GM18526 (cell line): ENCODE results near the gene CHD9.

Experiments used
- POLR2A ChIP-seq: IDR thresholded peaks from 3 replicates; pipeline ENCODE4 v1.6.1; 2011; ENCODE audit not compliant: insufficient read length; ENCODE audit errors: extremely low read depth

The CHD9 gene

DNA sequence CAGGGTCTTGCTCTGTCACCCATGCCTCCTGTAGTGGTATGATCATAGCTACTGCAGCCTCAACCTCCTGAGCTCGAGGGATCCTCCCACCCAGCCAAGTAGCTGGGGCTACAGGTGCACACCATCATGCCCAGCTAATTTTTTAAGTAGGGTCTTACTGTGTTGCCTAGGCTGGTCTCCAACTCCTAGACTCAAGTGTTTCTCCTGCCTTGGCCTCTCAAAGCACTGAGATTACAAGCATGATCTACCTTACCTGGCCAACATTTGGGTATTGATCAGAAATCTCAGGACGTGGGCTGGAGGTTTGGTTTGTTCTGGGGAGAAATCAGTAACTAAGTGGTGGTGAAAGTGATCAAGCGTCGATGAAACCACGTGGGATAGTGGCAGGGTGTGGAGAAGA is 4.1 kb downstream of the CHD9 start:
- TF ChIP-seq POLR2A, result no peak

- no peak for TF ChIP-seq POLR2A
These were observed 4.9 kb downstream of the CHD9 start for GRCh38 chr16:53059672-53060071.

GRCh38 chr16:53061256-53061655 is 6.5 kb downstream of the CHD9 start:
- TF ChIP-seq POLR2A, result no peak

DNA sequence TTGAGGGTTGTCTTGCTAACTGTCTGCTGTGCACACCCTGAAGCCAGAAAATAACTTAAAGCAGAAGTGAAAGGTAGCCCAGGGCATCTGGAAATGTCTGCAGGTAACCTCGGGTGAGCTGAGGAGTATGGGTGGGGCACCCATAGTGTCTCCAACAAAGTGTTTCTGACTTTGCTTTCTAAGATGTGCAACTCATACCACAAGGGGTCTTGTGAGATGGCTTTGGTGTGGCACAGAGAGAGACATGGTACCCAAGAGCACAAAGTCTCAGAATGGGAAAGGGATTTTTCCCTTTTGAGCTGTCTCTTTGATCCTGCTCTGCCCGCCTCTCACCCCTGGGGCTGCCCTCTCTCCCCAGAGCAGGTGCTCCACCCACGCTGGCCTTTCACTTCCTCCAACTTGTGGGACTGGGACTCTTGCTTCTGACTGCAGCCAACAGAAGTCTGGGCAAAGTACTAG is 6.9 kb downstream of the CHD9 start:
- no peak for TF ChIP-seq POLR2A

- no peak for TF ChIP-seq POLR2A
These were observed 9.3 kb downstream of the CHD9 start for GRCh38 chr16:53064081-53064578.

GRCh38 chr16:53065461-53066061 is 10.8 kb downstream of the CHD9 start:
- TF ChIP-seq POLR2A, result no peak

DNA sequence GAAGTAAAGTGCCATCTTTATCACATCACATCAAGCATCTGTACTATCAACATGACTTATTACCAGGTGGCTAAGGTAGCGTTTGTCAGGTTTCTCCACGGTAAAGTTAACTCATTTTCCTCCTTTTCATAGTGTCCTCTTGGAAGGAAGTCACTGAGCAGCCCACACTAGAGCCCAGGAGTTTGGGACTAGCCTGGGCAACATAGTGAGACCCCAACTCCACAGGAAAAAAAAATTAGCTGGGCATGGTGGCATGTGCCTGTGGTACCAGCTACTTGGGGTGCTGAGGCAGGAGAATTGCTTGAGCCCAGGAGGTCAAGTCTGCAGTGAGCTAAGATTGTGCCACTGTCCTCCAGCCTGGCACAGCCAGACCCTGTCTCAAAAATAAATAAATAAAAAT is 12.9 kb downstream of the CHD9 start:
- TF ChIP-seq POLR2A, result no peak

GRCh38 chr16:53068423-53068833 is 13.6 kb downstream of the CHD9 start:
- no peak for TF ChIP-seq POLR2A

DNA sequence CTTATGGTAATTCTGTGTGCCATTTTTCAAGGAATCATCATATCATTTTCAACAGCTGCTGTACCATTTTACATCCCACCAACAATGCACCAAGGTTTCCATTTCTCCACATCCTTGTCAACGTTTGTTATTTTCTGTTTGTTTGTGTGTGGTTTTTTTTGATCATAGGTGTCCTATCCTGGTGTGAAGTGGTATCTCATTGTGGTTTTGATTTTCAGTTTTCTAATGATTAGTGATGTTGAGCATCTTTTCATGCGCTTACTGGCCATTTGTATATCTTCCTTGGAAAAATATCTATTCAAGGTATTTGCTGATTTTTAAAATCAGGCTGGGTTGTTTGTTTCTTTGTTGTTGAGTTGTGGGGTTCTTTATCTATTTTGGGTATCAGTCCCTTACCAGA is 15.0 kb downstream of the CHD9 start:
- no peak for TF ChIP-seq POLR2A

DNA sequence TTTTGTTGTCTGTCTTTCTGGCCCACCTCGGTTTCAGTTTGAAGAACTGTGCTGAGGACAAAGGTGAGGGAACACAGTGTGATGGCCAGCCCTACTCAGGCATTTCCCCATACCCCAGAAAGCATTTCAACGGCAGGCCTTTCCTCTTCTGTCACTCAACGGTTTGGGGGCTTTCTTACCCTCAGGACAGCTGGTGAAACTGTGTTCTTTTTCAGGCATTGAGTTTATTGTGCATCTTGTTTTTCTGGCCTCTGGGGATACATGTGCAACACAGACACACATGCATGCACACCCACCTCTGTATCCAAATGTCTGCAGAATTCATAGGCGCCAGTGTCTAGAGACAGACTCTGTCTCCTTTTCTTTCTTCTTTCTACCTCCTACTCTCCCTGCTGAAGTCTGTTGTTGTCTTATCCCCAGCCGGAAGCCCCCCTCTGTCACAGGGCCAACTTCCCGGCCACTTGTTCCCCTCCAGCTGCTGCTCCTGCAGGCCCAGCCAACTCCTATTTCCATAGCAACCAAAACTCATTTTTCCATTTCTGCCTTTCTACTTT is 17.0 kb downstream of the CHD9 start:
- TF ChIP-seq POLR2A, result no peak

DNA sequence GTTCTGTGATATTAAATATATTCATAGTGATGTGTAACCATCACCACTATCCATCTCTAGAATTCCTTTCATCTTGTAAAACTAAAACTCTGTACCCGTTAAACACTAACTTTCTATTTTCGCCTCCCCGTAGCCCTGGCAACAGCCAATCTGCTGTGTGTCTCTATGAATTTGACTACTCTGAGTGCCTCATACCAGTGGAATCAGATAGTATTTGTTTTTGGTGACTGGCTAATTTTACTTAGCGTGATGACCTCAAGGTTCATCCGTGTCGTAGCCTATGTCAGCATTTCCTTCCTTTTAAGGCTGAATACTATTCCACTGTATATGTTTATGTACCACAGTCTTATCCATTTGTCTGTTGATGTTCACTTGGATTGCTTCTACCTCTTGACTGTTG is 18.2 kb downstream of the CHD9 start:
- TF ChIP-seq POLR2A, result no peak

GRCh38 chr16:53078247-53078646 is 23.5 kb downstream of the CHD9 start:
- TF ChIP-seq POLR2A, result no peak

- no peak for TF ChIP-seq POLR2A
These were observed 24.1 kb downstream of the CHD9 start for GRCh38 chr16:53078765-53079485.

- no peak for TF ChIP-seq POLR2A
These were observed 25.7 kb downstream of the CHD9 start for GRCh38 chr16:53080345-53081031.

GRCh38 chr16:53081032-53081424 is 26.2 kb downstream of the CHD9 start:
- no peak for TF ChIP-seq POLR2A
